ENCODE data around the gene SEC16A. TPM values are rescaled to one million over a fixed set of nuclear protein-coding genes. Genes with fewer than 3 reads are reported as not detected.

SEC16A gene
- total RNA-seq, 2 donors from 2014 or later = 94.7 to 111 TPM

- 49% methylated on average over 26 of the region's 26 CpGs for WGBS
- TF ChIP-seq POLR2A (IDR thresholded peaks at IDR 0.05) (no peak), POLR2AphosphoS5 (IDR thresholded peaks at IDR 0.05) (no peak), CTCF (IDR thresholded peaks at IDR 0.05) (no peak)
- no peak for DNase-seq (ENCODE audit: low spot score)
- intact Hi-C loops (cut with DNase I) = loop anchor here (5.0 kb wide), 1 partner anchor 34 kb away; no protein-coding TSS in a partner anchor
- no peak overlapping the region for H3K27ac ChIP-seq
- H3K9me3 ChIP-seq = no peaks in the 10 kb centered on the region
- H3K36me3 ChIP-seq = peaks cover 0 to 7% of the 10 kb centered on the region in 2 donors
- no peaks in the 10 kb centered on the region for H3K27me3 ChIP-seq (replicated peaks; ENCODE audit: insufficient read depth)
- no peaks in the 10 kb centered on the region for H3K4me1 ChIP-seq (replicated peaks)
- no peak overlapping the region for H3K4me3 ChIP-seq
These were observed 10.2 kb upstream of the SEC16A start for GRCh38 chr9:136492978-136493522.

- H3K36me3 ChIP-seq = no peaks in the 10 kb centered on the region
- no peak overlapping the region for H3K4me3 ChIP-seq
- no peak overlapping the region for H3K27ac ChIP-seq
- H3K27me3 ChIP-seq (replicated peaks; ENCODE audit: insufficient read depth) = no peaks in the 10 kb centered on the region
- H3K4me1 ChIP-seq (replicated peaks) = no peaks in the 10 kb centered on the region
- intact Hi-C loops (cut with DNase I) = loop anchor here (2.0 to 5.0 kb wide), 3 partner anchors 38 to 203 kb away; no protein-coding TSS in a partner anchor
- DNase-seq (ENCODE audit: low spot score) = no peak
- H3K9me3 ChIP-seq = no peaks in the 10 kb centered on the region
- WGBS = 47% methylated on average over 17 of the region's 17 CpGs
- no peak for TF ChIP-seq CTCF (IDR thresholded peaks at IDR 0.05)
- no peak for TF ChIP-seq POLR2A (IDR thresholded peaks at IDR 0.05)
- TF ChIP-seq POLR2AphosphoS5 (IDR thresholded peaks at IDR 0.05) = no peak
These were observed 6.9 kb upstream of the SEC16A start for GRCh38 chr9:136489731-136490130.

- intact Hi-C loops (cut with DNase I) = loop anchor here (2.0 to 5.0 kb wide), 2 partner anchors 136 to 204 kb away; no protein-coding TSS in a partner anchor
- Histone ChIP-seq H3K4me1 (replicated peaks) (no peaks in the 10 kb centered on the region), H3K9me3 (no peaks in the 10 kb centered on the region), H3K27ac (no peak overlapping the region), H3K36me3 (no peaks in the 10 kb centered on the region), H3K4me3 (no peak overlapping the region), H3K27me3 (replicated peaks; ENCODE audit: insufficient read depth) (no peaks in the 10 kb centered on the region)
- TF ChIP-seq POLR2AphosphoS5 (IDR thresholded peaks at IDR 0.05) (peak; percentile 47), POLR2A (IDR thresholded peaks at IDR 0.05) (no peak), CTCF (IDR thresholded peaks at IDR 0.05) (peak; percentile 97 to 98 (median 98))
- 19% methylated on average over 22 of the region's 22 CpGs for WGBS
- DNase-seq (ENCODE audit: low spot score) = peak; percentile 73
These were observed 5.7 kb upstream of the SEC16A start for GRCh38 chr9:136488247-136489214.

GRCh38 chr9:136487672-136488071, 4.8 kb upstream of the SEC16A start:
- Histone ChIP-seq H3K4me1 (replicated peaks) (no peaks in the 10 kb centered on the region), H3K9me3 (no peaks in the 10 kb centered on the region), H3K27me3 (replicated peaks; ENCODE audit: insufficient read depth) (no peaks in the 10 kb centered on the region), H3K4me3 (no peak overlapping the region), H3K27ac (no peak overlapping the region), H3K36me3 (no peaks in the 10 kb centered on the region)
- intact Hi-C loops (cut with DNase I) = loop anchor here (2.0 to 5.0 kb wide), 2 partner anchors 137 to 205 kb away; no protein-coding TSS in a partner anchor
- no peak for TF ChIP-seq POLR2A (IDR thresholded peaks at IDR 0.05)
- TF ChIP-seq POLR2AphosphoS5 (IDR thresholded peaks at IDR 0.05) = no peak
- TF ChIP-seq CTCF (IDR thresholded peaks at IDR 0.05) = no peak
- WGBS = 89% methylated on average over 7 of the region's 7 CpGs
- DNase-seq (ENCODE audit: low spot score) = no peak
